Measurements from ENCODE around the gene ADGRG3.

DNA sequence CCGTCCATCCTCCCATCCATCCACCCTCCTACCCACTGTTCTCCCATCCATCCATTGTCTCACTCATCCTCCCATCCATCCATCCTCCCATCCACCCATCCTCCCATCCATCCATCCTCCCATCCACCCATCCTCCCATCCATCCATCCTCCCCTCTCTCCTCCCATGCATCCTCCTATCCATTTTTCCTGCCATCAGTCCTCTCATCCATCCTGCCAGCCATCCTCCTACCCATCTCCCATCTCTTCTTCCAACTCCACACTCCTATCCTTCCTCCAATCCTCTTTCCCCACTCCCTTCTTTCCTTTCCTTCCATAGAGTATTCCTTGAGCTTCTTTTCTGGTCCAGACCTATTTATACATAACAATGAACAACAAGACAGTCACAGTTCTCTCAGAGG is 38.6 kb downstream of the ADGRG3 start:
- TF ChIP-seq, protein P1, sequence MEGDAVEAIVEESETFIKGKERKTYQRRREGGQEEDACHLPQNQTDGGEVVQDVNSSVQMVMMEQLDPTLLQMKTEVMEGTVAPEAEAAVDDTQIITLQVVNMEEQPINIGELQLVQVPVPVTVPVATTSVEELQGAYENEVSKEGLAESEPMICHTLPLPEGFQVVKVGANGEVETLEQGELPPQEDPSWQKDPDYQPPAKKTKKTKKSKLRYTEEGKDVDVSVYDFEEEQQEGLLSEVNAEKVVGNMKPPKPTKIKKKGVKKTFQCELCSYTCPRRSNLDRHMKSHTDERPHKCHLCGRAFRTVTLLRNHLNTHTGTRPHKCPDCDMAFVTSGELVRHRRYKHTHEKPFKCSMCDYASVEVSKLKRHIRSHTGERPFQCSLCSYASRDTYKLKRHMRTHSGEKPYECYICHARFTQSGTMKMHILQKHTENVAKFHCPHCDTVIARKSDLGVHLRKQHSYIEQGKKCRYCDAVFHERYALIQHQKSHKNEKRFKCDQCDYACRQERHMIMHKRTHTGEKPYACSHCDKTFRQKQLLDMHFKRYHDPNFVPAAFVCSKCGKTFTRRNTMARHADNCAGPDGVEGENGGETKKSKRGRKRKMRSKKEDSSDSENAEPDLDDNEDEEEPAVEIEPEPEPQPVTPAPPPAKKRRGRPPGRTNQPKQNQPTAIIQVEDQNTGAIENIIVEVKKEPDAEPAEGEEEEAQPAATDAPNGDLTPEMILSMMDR (IDR thresholded peaks at IDR 0.05; ENCODE audit: low read length): no peak
- TF ChIP-seq EZH2phosphoT487 (IDR thresholded peaks at IDR 0.05; ENCODE audit: low read length): no peak

Measured in MM.1S (cell line).